BLaER1 (cell line): ENCODE data around the gene KCNA10.
A peak's percentile ranks its signal among the peaks of the same experiment; 100 is the strongest.

ENCODE experiments used
- H3K27ac ChIP-seq: shearing (Covaris generic); formaldehyde crosslinking; 2 replicates; pipeline ENCODE4 v1.8.1; 2022
- H3K27me3 ChIP-seq: shearing (Covaris generic); formaldehyde crosslinking; 2 replicates; pipeline ENCODE4 v1.8.1; 2022
- H3K36me3 ChIP-seq: shearing (Covaris generic); formaldehyde crosslinking; 2 replicates; pipeline ENCODE4 v1.8.1; 2022
- H3K4me1 ChIP-seq: shearing (Covaris generic); formaldehyde crosslinking; 2 replicates; pipeline ENCODE4 v1.8.1; 2022
- H3K4me2 ChIP-seq: shearing (Covaris generic); formaldehyde crosslinking; 2 replicates; pipeline ENCODE4 v1.8.1; 2022
- H3K4me3 ChIP-seq: shearing (Covaris generic); formaldehyde crosslinking; 2 replicates; pipeline ENCODE4 v1.8.1; 2022
- H3K9ac ChIP-seq: shearing (Covaris generic); formaldehyde crosslinking; 2 replicates; pipeline ENCODE4 v1.8.1; 2022
- H3K9me3 ChIP-seq: shearing (Covaris generic); formaldehyde crosslinking; 2 replicates; pipeline ENCODE4 v1.8.1; 2022
- H4K20me1 ChIP-seq: shearing (Covaris generic); formaldehyde crosslinking; 2 replicates; pipeline ENCODE4 v1.8.1; 2022
- Cebpa-rat ChIP-seq: shearing (Covaris generic); IDR thresholded peaks from 2 replicates; pipeline ENCODE4 v1.8.1; 2022

The KCNA10 gene

GRCh38 chr1:110554871-110555801, 36.2 kb upstream of the KCNA10 start:
- peak overlapping the region; percentile 61; the same call in 1 of the 2 replicates for H3K9ac ChIP-seq
- no peaks in the 10 kb centered on the region for H4K20me1 ChIP-seq
- peaks cover 16% of the 10 kb centered on the region for H3K27me3 ChIP-seq
- H3K4me3 ChIP-seq, result peak overlapping the region; percentile 67
- peak overlapping the region; percentile 97 for H3K4me2 ChIP-seq
- no peak for TF ChIP-seq Cebpa-rat
- peaks cover 50% of the 10 kb centered on the region for H3K4me1 ChIP-seq
- H3K27ac ChIP-seq, result peak overlapping the region; percentile 69
- no peaks in the 10 kb centered on the region for H3K9me3 ChIP-seq
- no peaks in the 10 kb centered on the region for H3K36me3 ChIP-seq

GRCh38 chr1:110551278-110551809, 32.4 kb upstream of the KCNA10 start:
- H3K4me2 ChIP-seq, result no peak overlapping the region
- no peak overlapping the region for H3K9ac ChIP-seq
- H3K4me3 ChIP-seq, result no peak overlapping the region
- no peak overlapping the region for H3K27ac ChIP-seq
- no peaks in the 10 kb centered on the region for H4K20me1 ChIP-seq
- no peak for TF ChIP-seq Cebpa-rat
- H3K4me1 ChIP-seq, result peaks cover 18% of the 10 kb centered on the region
- H3K27me3 ChIP-seq, result peaks cover 16% of the 10 kb centered on the region
- no peaks in the 10 kb centered on the region for H3K36me3 ChIP-seq
- H3K9me3 ChIP-seq, result no peaks in the 10 kb centered on the region

GRCh38 chr1:110549831-110550230, 30.9 kb upstream of the KCNA10 start:
- Histone ChIP-seq H3K27ac (no peak overlapping the region), H3K27me3 (peaks cover 3% of the 10 kb centered on the region), H3K4me2 (no peak overlapping the region), H3K9me3 (no peaks in the 10 kb centered on the region), H3K4me3 (no peak overlapping the region), H3K36me3 (no peaks in the 10 kb centered on the region), H3K9ac (no peak overlapping the region), H4K20me1 (no peaks in the 10 kb centered on the region), H3K4me1 (peaks cover 3% of the 10 kb centered on the region)
- no peak for TF ChIP-seq Cebpa-rat

GRCh38 chr1:110548381-110548780, 29.4 kb upstream of the KCNA10 start:
- H3K9me3 ChIP-seq, result no peaks in the 10 kb centered on the region
- H3K9ac ChIP-seq, result no peak overlapping the region
- H3K4me3 ChIP-seq, result no peak overlapping the region
- no peak overlapping the region for H3K27ac ChIP-seq
- TF ChIP-seq Cebpa-rat, result no peak
- no peaks in the 10 kb centered on the region for H4K20me1 ChIP-seq
- H3K36me3 ChIP-seq, result no peaks in the 10 kb centered on the region
- H3K27me3 ChIP-seq, result no peaks in the 10 kb centered on the region
- no peaks in the 10 kb centered on the region for H3K4me1 ChIP-seq
- no peak overlapping the region for H3K4me2 ChIP-seq

GRCh38 chr1:110547017-110547416, 28.0 kb upstream of the KCNA10 start:
- no peak overlapping the region for H3K4me3 ChIP-seq
- no peak overlapping the region for H3K27ac ChIP-seq
- H3K27me3 ChIP-seq, result no peaks in the 10 kb centered on the region
- TF ChIP-seq Cebpa-rat, result no peak
- no peaks in the 10 kb centered on the region for H3K4me1 ChIP-seq
- H3K9me3 ChIP-seq, result no peaks in the 10 kb centered on the region
- no peaks in the 10 kb centered on the region for H4K20me1 ChIP-seq
- H3K9ac ChIP-seq, result no peak overlapping the region
- no peak overlapping the region for H3K4me2 ChIP-seq
- no peaks in the 10 kb centered on the region for H3K36me3 ChIP-seq

- Histone ChIP-seq H4K20me1 (no peaks in the 10 kb centered on the region), H3K9ac (no peak overlapping the region), H3K36me3 (no peaks in the 10 kb centered on the region), H3K27me3 (no peaks in the 10 kb centered on the region), H3K27ac (no peak overlapping the region), H3K4me1 (no peaks in the 10 kb centered on the region), H3K9me3 (no peaks in the 10 kb centered on the region), H3K4me2 (no peak overlapping the region), H3K4me3 (no peak overlapping the region)
- TF ChIP-seq Cebpa-rat, result no peak
Observed at GRCh38 chr1:110545492-110545891, 26.5 kb upstream of the KCNA10 start.

- Histone ChIP-seq H3K4me2 (no peak overlapping the region), H3K4me1 (no peaks in the 10 kb centered on the region), H3K9me3 (no peaks in the 10 kb centered on the region), H3K27me3 (no peaks in the 10 kb centered on the region), H3K27ac (no peak overlapping the region), H3K9ac (no peak overlapping the region), H4K20me1 (no peaks in the 10 kb centered on the region), H3K36me3 (no peaks in the 10 kb centered on the region), H3K4me3 (no peak overlapping the region)
- no peak for TF ChIP-seq Cebpa-rat
Observed at GRCh38 chr1:110544753-110545152, 25.8 kb upstream of the KCNA10 start.

- H3K4me1 ChIP-seq, result no peaks in the 10 kb centered on the region
- no peak overlapping the region for H3K4me3 ChIP-seq
- no peak for TF ChIP-seq Cebpa-rat
- H3K27me3 ChIP-seq, result no peaks in the 10 kb centered on the region
- no peak overlapping the region for H3K9ac ChIP-seq
- H3K4me2 ChIP-seq, result no peak overlapping the region
- no peaks in the 10 kb centered on the region for H3K36me3 ChIP-seq
- no peak overlapping the region for H3K27ac ChIP-seq
- H4K20me1 ChIP-seq, result no peaks in the 10 kb centered on the region
- H3K9me3 ChIP-seq, result no peaks in the 10 kb centered on the region
Observed at GRCh38 chr1:110542725-110543124, 23.8 kb upstream of the KCNA10 start.

- Histone ChIP-seq H3K9me3 (no peaks in the 10 kb centered on the region), H3K27ac (no peak overlapping the region), H3K4me3 (no peak overlapping the region), H3K4me2 (no peak overlapping the region), H4K20me1 (no peaks in the 10 kb centered on the region), H3K4me1 (no peaks in the 10 kb centered on the region), H3K36me3 (no peaks in the 10 kb centered on the region), H3K27me3 (no peaks in the 10 kb centered on the region), H3K9ac (no peak overlapping the region)
- TF ChIP-seq Cebpa-rat, result no peak
Observed at GRCh38 chr1:110541906-110542395, 23.0 kb upstream of the KCNA10 start.

- no peak overlapping the region for H3K9ac ChIP-seq
- no peaks in the 10 kb centered on the region for H3K27me3 ChIP-seq
- no peak overlapping the region for H3K4me3 ChIP-seq
- TF ChIP-seq Cebpa-rat, result no peak
- H3K4me2 ChIP-seq, result no peak overlapping the region
- H3K27ac ChIP-seq, result no peak overlapping the region
- H3K36me3 ChIP-seq, result no peaks in the 10 kb centered on the region
- no peaks in the 10 kb centered on the region for H3K9me3 ChIP-seq
- no peaks in the 10 kb centered on the region for H4K20me1 ChIP-seq
- no peaks in the 10 kb centered on the region for H3K4me1 ChIP-seq
Observed at GRCh38 chr1:110540891-110541685, 22.1 kb upstream of the KCNA10 start.
